Myocyte (in vitro differentiated cells): ENCODE data around the gene FBF1. TPM values are rescaled to one million over a fixed set of nuclear protein-coding genes. Genes with fewer than 3 reads are reported as not detected.

ENCODE experiments used
- total RNA-seq: library from RNA; depleted of rRNA; stranded (reverse); fragments of >200 nt; gene quantifications from 2 replicates; pipeline ENCODE4 v1.2.3, GENCODE V29; 2014

FBF1 gene
- total RNA-seq, 1 donor from 2014 or later, result 7.8 TPM

Other genes with a start within 250 kb of the FBF1 start
- gene ITGB4, start 219.6 kb downstream of the FBF1 start, total RNA-seq, result 0.13 TPM in 1 of 2 replicates, not detected in the other
- gene GALK1, start 175.8 kb downstream of the FBF1 start, total RNA-seq, result 18.5 and 24.0 TPM in 2 replicates
- gene UNK, start 156.2 kb downstream of the FBF1 start, total RNA-seq, result 12.7 and 23.6 TPM in 2 replicates
- gene UNC13D, start 96.6 kb downstream of the FBF1 start, total RNA-seq, result 0.68 and 1.9 TPM in 2 replicates
- 47.5 and 60.3 TPM in 2 replicates for gene WBP2, start 85.7 kb downstream of the FBF1 start, total RNA-seq
- gene TRIM47, start 62.5 kb downstream of the FBF1 start, total RNA-seq, result 7.2 and 8.8 TPM in 2 replicates
- 22.8 and 25.3 TPM in 2 replicates for gene TRIM65, start 44.1 kb downstream of the FBF1 start, total RNA-seq
- gene MRPL38, start 36.2 kb downstream of the FBF1 start, total RNA-seq, result 38.2 and 43.4 TPM in 2 replicates
- gene ACOX1, start 38.1 kb upstream of the FBF1 start, total RNA-seq, result 41.5 and 42.3 TPM in 2 replicates
- 16.7 and 18.3 TPM in 2 replicates for gene TEN1, start 38.2 kb upstream of the FBF1 start, total RNA-seq
- gene CDK3, start 59.8 kb upstream of the FBF1 start, total RNA-seq, result 3.6 and 4.9 TPM in 2 replicates
- gene EVPL, start 86.3 kb upstream of the FBF1 start, total RNA-seq, result not detected in 2 replicates
- gene SRP68, start 131.5 kb upstream of the FBF1 start, total RNA-seq, result 32.5 and 41.7 TPM in 2 replicates
- not detected in 2 replicates for gene GALR2, start 133.7 kb upstream of the FBF1 start, total RNA-seq
- not detected in 2 replicates for gene ZACN, start 138.1 kb upstream of the FBF1 start, total RNA-seq
- 86.2 and 104 TPM in 2 replicates for gene EXOC7, start 162.7 kb upstream of the FBF1 start, total RNA-seq
- not detected in 2 replicates for gene FOXJ1, start 200.2 kb upstream of the FBF1 start, total RNA-seq